Fibroblast of skin of right quadriceps (primary cell): ENCODE measurements around the gene ERCC2.
"Not testable (repeated sequence)": the region's sequence is repeated elsewhere in the genome, so short reads cannot be mapped to it uniquely, and the experiment has no call there.

Experiments
- DNase-seq: peaks from one replicate; pipeline ENCODE4 v3.0.0-alpha.2; 2013

Gene ERCC2

DNA sequence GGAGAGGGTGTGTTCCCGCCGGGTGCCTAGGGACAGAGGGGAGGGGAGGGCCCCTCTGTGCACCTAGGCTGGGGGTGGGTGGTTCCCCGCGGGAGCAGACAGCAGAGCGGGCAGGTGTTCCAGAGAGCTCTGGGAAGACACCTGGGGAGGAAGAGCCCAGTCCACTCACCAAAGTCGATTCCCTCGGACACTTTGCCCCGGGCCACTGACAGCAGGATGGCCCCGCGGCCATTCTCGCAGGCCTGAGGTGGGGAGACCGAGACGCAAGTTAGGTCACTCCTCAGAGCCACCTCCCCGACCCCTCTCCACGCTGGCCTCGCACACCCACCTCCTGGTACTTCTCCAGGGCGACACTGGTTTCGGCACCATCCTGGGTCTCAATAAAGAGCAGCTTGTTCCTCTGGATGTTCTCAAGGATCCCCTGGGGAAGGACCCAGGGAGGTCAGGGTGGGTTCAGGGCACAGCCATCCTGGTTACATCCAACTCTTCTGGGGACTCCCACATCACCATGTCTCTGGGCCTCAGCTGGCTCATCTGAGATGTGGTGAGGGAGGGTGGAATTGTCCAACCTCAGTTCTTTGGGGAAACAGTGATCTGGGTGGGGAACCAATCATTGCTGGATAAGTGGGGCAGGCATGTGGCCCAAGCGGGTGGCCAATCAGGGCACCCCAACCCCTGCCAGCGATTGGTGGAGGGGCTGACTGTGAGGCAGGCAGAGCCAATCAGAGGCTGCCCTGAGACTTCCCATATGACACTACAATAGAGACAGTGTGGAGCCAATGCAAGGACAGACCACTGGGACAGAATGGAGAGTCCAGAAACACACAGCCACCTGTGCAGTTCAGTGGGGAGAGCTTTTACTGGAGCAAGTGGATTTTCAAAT lies 17.2 kb downstream of the ERCC2 start:
- DNase-seq: no peak

DNA sequence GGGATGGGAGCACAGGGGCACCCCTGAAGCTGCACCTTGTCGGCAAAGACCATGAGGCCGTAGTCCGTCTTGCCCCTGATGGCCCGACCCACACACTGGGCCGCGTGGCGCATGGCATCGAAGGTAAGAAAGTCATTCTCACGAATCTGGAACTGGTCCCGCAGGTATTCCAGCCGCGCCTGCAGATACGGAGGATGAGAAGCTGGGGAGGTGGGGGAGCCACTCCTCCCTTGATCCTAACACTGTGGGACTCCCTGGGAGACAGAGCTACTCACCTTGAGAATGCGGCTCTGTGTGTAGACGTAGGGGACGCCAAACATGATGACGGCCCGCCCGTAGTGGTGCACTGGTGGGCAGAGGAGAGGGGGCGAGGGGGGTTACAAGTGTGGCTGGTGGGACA lies 17.9 kb downstream of the ERCC2 start:
- DNase-seq: no peak

DNA sequence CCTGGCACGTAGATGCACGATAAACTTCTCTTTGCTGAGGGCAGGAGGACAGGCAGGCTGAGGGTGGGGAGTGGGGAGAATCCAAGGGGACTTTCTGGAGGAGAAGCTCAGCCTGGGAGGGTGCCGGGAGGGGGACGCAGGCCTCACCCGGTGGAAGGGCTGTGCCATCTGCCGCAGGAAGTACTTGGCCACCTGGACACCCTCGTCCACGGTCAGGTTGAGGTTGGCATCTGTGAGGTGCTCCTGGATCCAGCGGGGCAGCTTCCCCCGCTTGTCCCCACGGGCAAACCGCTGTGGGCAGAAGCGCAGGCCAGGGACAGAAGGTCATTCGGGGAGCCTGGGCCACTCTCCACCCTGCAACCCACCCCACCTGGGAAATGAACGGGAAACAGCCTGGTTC lies 18.3 kb downstream of the ERCC2 start:
- DNase-seq: no peak

DNA sequence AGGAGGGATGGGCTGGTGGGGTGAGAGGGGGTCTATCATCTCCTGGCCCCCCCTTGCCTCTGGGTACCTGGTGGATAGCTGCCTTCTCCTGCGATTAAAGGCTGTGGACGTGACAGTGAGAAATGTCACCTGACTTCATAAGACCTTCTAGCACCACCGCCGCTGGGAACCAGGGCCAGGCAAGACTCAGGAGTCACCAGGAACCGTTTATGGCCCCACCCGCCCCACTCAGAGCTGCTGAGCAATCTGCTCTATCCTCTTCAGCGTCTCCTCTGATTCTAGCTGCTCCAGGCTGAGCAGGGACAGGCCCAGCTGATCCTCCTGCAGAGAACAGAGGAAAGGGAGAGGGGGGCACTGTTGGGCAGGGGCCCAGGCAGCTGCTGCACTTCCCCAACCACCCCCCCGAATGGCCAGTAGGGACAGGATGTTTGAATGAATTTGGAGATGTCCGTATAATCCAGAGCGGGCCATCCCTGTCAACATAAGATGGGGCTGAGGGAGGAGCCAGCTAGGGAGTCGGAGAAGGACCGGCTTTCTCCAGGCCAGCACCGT lies 18.9 kb downstream of the ERCC2 start:
- no peak for DNase-seq

DNA sequence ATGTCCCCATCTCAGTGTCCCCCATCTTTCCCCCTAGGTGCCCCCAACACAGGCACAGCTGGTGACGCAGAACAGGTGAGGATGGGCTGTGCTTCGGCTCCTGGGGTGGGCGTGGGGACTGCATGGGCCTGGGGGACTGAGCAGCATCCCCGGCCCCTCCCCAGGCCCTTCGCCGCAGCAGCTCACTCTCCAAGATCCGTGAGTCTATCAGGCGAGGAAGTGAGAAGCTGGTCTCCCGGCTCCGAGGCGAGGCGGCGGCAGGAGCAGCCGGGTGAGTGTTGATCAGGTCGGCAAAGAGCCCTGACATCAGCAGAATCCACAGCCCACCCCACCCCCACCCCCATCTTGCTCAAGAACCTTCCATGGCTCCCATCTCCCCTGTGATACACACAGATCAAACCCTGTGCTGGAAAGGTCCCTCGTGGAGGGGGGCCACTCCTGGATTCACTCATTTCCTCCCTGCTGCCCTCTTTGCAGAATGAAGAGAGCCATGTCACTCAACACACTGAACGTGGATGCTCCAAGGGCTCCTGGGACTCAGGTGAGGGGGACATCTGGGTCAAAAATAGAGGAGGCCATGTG lies 19.8 kb downstream of the ERCC2 start:
- no peak for DNase-seq

DNA sequence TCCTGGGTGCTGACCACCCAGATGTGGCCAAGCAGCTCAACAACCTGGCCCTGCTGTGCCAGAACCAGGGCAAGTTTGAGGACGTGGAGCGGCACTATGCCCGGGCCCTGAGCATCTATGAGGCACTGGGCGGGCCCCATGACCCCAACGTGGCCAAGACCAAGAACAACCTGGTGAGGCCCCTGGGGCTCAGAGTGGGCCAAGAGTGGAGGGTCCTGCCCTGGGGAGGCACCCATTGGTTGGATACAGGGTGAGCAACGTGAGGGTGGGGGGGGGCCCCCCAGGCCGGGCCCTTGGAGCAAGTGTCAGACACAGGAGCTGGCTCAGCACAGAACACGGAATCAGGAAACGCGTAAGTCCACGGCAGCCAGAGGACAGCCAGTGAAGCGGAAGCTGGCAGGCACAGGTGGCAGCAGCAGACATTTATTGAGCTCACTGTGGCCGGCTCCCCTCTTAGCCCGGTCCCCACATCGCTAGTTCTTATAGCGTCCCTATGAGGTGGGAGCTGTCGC lies 20.9 kb downstream of the ERCC2 start:
- no peak for DNase-seq

DNA sequence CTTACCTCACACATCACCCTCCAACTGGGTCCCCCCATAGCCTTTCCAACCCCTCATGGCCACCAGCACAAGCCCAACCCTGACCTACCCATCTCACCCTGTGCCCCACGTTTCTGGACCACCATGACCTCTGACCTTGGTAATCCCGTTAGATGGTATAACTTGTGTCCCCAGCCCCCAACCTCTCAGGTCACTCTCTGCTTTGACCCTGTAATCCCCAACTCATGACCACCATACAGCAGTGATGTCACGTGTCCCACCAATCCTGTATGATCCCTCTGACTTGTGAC lies 21.3 kb downstream of the ERCC2 start:
- DNase-seq: no peak

DNA sequence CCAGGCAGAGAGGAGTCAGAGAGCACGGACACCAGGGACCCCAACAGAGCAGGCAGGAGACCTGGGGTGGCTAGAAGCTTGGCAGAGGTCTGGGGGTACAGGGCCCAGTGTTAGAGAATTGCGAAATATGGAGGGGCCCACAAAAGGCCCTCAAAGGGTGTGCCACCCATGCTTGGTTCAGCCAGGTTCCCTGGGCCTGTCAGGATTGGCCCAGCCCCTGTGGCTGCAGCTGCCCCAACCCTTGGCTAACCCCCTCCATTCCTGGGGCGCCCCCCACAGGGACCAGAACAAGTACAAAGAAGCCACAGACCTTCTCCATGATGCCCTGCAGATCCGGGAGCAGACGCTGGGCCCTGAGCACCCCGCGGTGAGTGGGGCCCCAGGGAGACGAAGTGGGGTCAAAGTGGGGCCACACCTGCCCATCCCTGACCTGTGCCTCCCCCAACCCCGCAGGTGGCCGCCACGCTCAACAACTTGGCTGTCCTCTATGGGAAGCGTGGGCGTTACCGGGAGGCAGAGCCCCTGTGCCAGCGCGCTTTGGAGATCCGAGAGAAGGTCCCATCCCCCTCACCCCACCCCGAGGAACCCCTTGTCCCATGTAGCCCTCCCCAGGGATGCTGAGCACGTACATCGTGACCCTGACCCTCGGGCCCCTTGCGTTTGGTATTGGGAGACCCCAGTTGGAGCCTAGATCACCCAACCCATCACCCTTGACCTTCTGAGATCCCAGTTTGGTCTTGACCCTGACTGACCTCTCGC lies 21.8 kb downstream of the ERCC2 start:
- no peak for DNase-seq

DNA sequence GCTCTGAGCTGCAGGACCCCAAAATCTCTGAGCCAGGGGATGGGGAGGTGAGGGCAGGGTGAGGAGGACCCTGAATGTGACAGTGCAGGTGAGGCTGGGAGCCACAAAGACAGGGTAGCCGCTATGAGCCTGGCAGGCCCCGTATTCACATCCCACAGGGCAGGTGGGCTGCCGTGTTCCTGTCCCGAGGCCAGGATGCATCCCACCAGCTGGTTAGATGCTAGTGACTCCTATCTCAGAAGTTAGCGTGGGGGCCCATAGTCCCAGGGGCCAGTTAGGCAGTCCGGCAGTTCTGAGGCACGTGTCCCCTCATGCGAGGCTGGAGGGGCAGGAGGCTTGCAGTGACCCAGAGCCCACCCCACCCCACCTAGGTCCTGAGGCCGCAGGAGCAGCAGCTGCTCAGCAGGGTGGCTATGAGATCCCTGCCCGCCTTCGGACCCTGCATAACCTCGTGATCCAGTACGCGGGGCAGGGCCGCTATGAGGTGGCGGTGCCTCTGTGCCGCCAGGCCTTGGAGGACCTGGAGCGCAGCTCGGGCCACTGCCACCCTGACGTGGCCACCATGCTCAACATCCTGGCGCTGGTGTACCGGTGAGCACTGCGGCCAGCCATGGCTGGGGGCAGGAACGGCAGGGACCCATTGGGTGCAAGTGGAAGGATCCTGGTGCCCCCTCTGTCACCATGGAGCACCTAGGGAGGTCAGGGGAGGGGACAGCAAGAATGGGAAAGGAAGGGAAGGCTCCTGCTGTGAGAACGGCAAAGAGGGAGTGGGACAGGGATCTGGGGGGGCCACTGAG lies 22.6 kb downstream of the ERCC2 start:
- no peak for DNase-seq

DNA sequence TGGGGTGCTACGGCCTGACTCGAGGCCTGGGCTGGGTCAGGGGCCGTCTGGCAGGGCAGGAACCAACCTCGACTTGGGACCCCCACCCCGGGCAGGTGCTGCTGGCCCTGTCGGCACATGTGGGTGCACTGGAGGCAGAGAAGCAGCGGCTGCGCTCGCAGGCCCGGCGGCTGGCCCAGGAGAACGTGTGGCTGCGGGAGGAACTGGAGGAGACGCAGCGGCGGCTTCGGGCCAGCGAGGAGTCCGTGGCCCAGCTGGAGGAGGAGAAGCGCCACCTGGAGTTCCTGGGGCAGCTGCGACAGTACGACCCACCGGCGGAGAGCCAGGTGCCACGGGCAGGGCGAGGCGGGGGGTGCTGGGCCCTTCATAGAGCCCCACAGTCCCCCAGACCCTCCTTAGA lies 23.9 kb downstream of the ERCC2 start:
- no peak for DNase-seq

DNA sequence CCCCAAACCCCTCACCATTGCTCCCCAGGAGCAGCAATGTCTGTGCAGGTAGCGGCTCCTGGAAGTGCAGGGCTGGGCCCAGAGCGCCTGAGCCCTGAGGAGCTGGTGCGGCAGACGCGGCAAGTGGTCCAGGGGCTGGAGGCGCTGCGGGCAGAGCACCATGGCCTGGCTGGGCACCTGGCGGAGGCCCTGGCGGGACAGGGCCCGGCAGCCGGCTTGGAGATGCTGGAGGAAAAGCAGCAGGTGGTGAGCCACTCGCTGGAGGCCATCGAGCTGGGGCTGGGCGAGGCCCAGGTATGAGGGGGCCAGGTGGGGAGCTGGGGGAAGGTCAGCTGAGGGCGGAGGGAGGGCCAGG lies 24.9 kb downstream of the ERCC2 start:
- no peak for DNase-seq

DNA sequence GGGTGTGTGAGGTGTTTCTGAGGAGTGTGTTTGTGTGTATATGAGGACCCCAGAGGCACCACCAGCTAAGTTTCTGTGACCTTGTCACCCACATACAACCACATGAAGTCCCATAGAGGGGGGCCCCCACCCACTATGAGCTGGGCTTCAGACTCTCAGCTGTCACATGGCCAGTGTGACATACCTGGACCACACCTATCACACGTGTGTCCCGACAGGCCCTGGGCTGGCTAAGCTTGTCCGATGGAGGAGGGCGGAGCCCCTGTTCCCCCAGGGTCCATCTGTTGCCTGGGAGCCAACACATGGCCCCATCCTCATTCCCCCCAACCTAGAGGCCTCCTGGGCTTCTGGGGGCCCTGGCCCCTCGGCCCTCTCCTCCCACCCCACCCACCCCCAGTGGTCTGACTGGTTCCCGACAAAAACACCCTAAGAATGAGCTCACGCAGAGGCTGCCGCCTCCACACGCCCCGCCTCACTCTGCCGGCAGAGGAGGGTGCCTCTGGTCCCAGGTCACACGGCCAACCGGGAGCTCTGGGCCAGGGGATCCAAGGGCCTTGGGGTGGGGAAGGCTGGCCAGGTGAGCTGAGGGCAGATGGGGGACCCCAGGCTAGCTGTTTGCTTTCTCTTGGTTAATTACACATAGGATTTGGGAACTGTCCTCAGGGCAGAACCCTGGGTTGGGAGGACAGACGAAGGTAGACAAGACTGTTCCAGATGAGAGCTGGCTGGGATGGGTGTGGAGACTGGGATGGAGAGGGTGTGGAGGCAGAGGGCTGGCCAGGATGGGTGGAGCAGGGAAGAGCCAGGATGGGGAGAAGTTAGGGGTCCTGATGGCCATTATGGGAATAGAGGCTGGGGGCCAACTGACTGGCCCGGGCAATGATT lies 25.5 kb downstream of the ERCC2 start:
- DNase-seq: no peak

DNA sequence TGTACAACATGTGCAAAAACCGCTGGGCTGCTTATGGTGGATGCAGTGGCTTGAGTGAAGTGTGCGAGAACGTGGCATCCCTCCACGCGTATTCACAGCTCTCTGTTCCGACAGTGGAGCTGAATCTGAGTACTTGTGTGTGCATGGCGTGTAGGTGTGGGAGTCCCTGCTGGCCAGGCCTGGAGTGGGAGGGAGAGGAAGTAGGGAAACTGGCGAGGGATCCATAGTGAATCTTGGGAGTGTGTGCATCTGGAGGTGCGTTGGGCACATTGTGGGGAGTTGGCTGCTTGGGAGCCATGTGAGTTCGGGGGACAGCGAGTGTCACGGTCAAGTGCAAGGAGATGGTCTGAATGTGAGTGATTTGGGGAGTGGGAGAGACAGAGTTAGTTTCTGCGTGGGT lies 27.5 kb downstream of the ERCC2 start:
- DNase-seq: no peak

DNA sequence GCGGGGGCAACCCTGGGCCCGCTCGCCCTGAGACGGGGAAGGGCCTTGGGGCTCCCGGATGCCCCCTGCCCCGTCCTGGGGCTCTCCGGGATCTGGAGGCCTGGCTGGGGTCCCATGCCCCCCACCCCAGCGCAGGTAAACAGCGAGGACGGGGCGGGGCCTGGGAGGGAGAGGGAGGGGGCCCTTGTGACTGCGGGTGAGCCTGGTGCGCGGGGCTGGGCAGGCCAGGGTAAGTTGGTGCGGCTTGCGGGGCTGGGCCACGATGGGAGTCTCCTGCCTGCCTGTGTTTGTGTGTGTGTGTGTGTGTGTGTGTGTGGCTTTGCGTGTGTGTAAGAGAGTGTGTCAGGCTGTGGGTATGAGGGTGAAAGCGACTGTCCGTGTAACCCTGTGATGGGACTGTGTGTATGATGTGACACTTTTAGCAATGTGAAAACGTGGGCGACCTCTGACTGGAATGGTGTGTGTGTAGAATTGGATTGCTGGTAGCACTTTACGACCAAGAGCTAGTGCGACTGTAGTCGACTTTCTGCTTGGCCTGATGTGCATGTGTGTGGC lies 29.4 kb downstream of the ERCC2 start:
- DNase-seq: no peak

DNA sequence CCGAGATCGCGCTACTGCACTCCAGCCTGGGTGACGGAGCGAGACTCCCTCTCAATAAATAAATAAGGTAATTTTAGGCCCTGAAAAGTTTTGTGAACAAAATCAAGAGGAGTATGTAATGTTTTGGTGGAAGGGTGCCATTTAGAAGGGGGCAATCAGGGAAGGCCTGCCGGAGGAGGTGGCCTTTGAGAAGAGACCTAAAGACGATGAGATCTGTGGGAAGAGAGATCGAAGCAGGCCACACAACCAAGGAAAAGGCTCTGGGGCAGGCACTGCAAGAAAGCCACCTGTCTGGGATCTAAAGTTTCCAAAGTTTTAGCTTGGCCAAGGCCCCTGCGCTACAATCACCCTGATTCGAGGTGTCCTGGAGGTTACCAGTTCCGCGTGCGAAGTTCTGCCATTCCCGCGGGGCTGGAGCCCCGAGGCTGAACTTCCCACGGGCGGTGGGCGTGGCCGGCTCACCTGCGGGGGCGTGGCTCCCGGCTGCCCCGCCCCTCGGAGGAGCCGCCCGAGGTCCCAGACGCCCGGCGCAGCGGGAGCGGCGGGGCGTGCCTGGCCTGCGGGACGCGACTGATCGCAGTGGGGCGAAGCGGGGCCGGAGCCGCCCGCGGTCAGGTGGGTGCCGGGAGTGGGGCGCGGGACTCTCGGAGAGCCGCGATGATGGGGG lies 30.0 kb downstream of the ERCC2 start, which contains the start of gene KLC3:
TSS of gene KLC3 (plus strand) at position 519 of the 667 bp plus-strand sequence. CDS start 4,792 bp downstream, outside the sequence.
- no peak for DNase-seq

DNA sequence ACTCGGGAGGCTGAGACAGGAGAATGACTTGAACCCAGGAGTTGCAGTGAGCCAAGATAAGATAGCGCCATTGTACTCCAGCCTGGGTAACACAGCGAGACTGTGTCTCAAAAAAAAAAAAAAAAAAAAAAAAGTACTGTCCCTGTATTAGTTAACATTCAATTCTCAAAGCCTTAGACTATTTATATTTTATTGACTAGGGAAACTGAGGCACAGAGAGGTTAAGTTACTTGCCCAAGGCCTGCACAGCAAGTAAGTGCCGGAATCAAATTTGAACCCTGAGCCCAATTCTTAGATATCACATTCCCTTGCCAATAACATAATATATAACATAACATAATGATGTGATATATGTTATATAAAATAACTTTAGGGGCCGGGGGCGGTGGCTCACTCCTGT lies 30.7 kb downstream of the ERCC2 start:
- DNase-seq: no peak

DNA sequence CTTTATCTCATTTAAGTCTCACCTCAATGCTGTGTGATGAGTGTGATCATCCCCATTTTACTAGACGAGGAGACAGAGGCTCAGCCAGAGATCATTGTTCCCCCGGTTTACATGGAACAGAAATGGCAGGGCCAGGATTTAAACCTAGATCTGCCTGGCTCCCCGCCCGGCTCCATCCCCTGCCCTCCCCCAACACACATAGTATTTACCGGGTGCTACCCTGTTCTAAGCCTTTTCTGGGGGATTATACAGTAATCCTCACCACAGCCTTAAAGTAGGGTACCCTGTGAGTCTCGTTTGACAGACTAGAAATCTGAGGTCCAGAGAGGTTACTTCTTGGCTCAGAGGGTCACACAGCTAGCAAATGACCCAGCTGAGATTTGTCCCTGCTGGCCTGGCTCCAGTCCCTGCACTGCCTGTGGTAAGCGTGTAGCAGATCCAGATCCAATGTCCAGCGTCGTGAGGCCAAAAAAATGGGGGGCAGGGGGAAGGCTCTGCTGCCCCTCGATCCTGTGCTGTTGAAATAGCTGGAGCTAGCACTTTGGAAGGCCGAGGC lies 33.6 kb downstream of the ERCC2 start:
- DNase-seq: no peak

DNA sequence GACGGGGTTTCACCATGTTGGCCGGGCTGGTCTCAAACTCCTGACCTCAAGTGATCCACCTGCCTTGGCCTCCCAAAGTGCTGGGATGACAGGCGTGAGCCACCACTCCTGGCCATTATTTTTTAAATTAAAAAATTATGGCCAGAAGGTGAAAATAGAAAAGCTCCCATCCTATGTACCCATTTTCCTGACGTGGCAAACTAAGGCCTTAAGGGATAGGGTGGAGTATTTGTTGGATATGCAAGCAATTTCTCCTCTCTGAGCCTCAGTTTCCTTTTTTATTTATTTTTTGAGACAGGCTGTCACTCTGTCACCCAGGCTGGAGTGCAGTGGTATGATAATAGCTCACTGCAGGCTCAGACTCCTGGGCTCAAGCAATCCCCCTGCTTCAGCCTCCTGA lies 35.5 kb downstream of the ERCC2 start:
- DNase-seq: not testable (repeated sequence)

DNA sequence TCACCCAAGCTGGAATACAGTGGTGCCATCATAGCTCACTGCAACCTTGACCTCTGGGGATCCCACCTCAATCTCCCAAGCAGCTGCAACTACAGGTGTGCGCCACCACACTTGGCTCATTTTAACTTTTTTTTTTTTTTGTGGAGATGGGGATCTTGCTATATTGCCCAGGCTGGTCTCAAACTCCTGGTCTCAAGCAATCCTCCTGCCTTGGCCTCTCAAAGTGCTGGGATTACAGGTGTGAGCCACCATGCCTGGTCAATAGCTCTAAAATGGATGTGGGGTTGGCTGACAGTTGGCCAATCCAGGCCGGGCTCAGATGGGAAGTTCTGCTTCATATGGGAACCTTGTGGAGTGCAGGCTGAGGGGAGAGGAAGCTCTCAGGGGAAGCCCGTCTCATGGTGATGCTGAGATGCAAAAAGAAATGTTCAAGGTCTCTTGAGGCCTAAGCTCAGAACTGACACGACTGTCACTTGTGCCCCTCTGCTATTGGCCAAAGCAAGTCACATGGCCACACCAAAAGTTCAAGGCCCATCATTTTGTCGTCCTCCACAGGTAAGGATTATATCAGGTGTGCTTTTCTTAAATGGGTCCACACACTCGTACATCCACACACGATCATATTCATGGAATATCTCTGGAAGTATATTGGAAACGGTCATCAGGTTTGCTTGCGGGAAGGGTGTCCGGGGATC lies 36.6 kb downstream of the ERCC2 start:
- no peak for DNase-seq

DNA sequence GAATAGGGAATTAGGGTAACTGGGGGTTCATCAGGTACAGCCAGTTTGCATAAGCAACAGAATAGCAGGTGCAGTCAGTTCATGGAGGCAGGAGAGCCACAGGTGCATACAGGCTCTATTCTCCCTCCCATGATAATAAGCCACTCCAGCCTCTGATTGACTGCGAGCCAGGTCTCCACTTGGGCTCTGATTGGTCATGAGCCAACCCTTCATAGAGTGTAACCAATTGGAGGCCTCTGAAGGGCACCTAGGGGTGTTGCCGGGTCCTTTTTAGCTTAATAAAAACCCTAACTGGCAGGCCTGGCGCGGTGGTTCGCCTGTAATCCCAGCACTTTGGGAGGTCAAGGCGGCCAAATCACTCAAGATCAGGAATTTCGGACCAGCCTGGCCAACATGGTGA lies 39.0 kb downstream of the ERCC2 start:
- no peak for DNase-seq
